H9 (cell line): ENCODE data around the gene SYNGR4. TPM values are rescaled to one million over a fixed set of nuclear protein-coding genes. Genes with fewer than 3 reads are reported as not detected.

Experiments
- DNase-seq: peaks from one replicate; pipeline ENCODE4 v3.0.0-alpha.2; 2017
- H2AFZ ChIP-seq: one replicate; pipeline ENCODE4 v1.6.1; 2013; ENCODE audit warnings: mild to moderate bottlenecking, low read length, control low read depth, moderate library complexity
- H2AK5ac ChIP-seq: 2 replicates; pipeline ENCODE4 v1.6.1; 2013; ENCODE audit warnings: low read length, control low read depth, mixed read lengths; ENCODE audit not compliant: insufficient read length
- H2BK120ac ChIP-seq: one replicate; pipeline ENCODE4 v1.6.1; 2013; ENCODE audit warnings: low read depth, mild to moderate bottlenecking, low read length, control low read depth, inconsistent platforms; ENCODE audit not compliant: poor library complexity, severe bottlenecking
- H2BK12ac ChIP-seq: 2 replicates; pipeline ENCODE4 v1.6.1; 2013; ENCODE audit warnings: low read length, control low read depth, mixed read lengths, low read depth; ENCODE audit not compliant: insufficient read length
- H2BK15ac ChIP-seq: 2 replicates; pipeline ENCODE4 v1.6.1; 2013; ENCODE audit warnings: low read depth, low read length, control low read depth
- H2BK20ac ChIP-seq: one replicate; pipeline ENCODE4 v1.6.1; 2013; ENCODE audit warnings: low read depth, mild to moderate bottlenecking, low read length, control low read depth, inconsistent platforms; ENCODE audit not compliant: poor library complexity, severe bottlenecking
- H2BK5ac ChIP-seq: 2 replicates; pipeline ENCODE4 v1.6.1; 2013; ENCODE audit warnings: low read length, control low read depth, mixed read lengths; ENCODE audit not compliant: insufficient read length
- H3K14ac ChIP-seq: 2 replicates; pipeline ENCODE4 v1.6.1; 2013; ENCODE audit warnings: low read length, control low read depth; ENCODE audit not compliant: insufficient read depth
- H3K18ac ChIP-seq: 2 replicates; pipeline ENCODE4 v1.6.1; 2013; ENCODE audit warnings: low read depth, mild to moderate bottlenecking, mixed read lengths, low read length, control low read depth; ENCODE audit not compliant: insufficient read length
- H3K23ac ChIP-seq: 2 replicates; pipeline ENCODE4 v1.6.1; 2013; ENCODE audit warnings: low read length, control low read depth, mixed read lengths, low read depth; ENCODE audit not compliant: insufficient read length
- H3K23me2 ChIP-seq: 2 replicates; pipeline ENCODE4 v1.6.1; 2013; ENCODE audit warnings: low read depth, mild to moderate bottlenecking, mixed read lengths, low read length, control low read depth; ENCODE audit not compliant: insufficient read length, poor library complexity, severe bottlenecking
- H3K27ac ChIP-seq: 2 replicates; pipeline ENCODE4 v1.5.1; 2013; ENCODE audit warnings: low read length, control low read depth, mixed read lengths, low read depth; ENCODE audit not compliant: insufficient read length
- H3K27me3 ChIP-seq: 2 replicates; pipeline ENCODE4 v1.6.1; 2013; ENCODE audit warnings: low read length, control low read depth, inconsistent platforms; ENCODE audit not compliant: insufficient read depth
- H3K4ac ChIP-seq: 2 replicates; pipeline ENCODE4 v1.6.1; 2013; ENCODE audit warnings: low read depth, mild to moderate bottlenecking, control low read depth, inconsistent platforms, low read length, moderate library complexity
- H3K4me1 ChIP-seq: 2 replicates; pipeline ENCODE4 v1.6.1; 2013; ENCODE audit warnings: low read length, control low read depth, inconsistent platforms; ENCODE audit not compliant: insufficient read depth
- H3K4me2 ChIP-seq: 2 replicates; pipeline ENCODE4 v1.6.1; 2013; ENCODE audit warnings: low read length, control low read depth, mixed read lengths; ENCODE audit not compliant: insufficient read length, insufficient read depth
- H3K56ac ChIP-seq: 2 replicates; pipeline ENCODE4 v1.6.1; 2013; ENCODE audit warnings: low read depth, mild to moderate bottlenecking, mixed read lengths, low read length, control low read depth; ENCODE audit not compliant: insufficient read length
- H3K79me1 ChIP-seq: 2 replicates; pipeline ENCODE4 v1.6.1; 2013; ENCODE audit warnings: low read depth, mild to moderate bottlenecking, moderate library complexity, low read length, control low read depth, inconsistent platforms; ENCODE audit not compliant: insufficient read depth, poor library complexity, severe bottlenecking
- H3K79me2 ChIP-seq: 2 replicates; pipeline ENCODE4 v1.6.1; 2013; ENCODE audit warnings: low read length, control low read depth, inconsistent platforms; ENCODE audit not compliant: insufficient read depth
- H3K9ac ChIP-seq: 2 replicates; pipeline ENCODE4 v1.6.1; 2013; ENCODE audit warnings: low read length, control low read depth, mixed read lengths; ENCODE audit not compliant: insufficient read length; ENCODE audit errors: extremely low read depth
- H3K9me3 ChIP-seq: one replicate; pipeline ENCODE4 v1.6.1; 2013; ENCODE audit warnings: low read depth, low read length, inconsistent platforms; ENCODE audit not compliant: control insufficient read depth
- H3T11ph ChIP-seq: one replicate; pipeline ENCODE4 v1.6.1; 2013; ENCODE audit warnings: mild to moderate bottlenecking, low read length, control low read depth, inconsistent platforms
- H4K20me1 ChIP-seq: one replicate; pipeline ENCODE4 v1.6.1; 2013; ENCODE audit not compliant: control insufficient read depth, insufficient read length, insufficient read depth
- H4K5ac ChIP-seq: 2 replicates; pipeline ENCODE4 v1.6.1; 2013; ENCODE audit warnings: low read depth, mild to moderate bottlenecking, mixed read lengths, low read length, control low read depth; ENCODE audit not compliant: insufficient read length
- H4K8ac ChIP-seq: replicated peaks from 2 replicates; pipeline ENCODE4 v1.6.1; 2013; ENCODE audit warnings: low read length, control low read depth, mixed read lengths, low read depth; ENCODE audit not compliant: insufficient read length
- H4K91ac ChIP-seq: 2 replicates; pipeline ENCODE4 v1.6.1; 2013; ENCODE audit warnings: low read depth, mild to moderate bottlenecking, moderate library complexity, mixed read lengths, low read length, control low read depth; ENCODE audit not compliant: insufficient read length
- H3K27ac Mint-ChIP-seq, 3 experiments: 2 replicates in 2 of 3; 3 replicates in 1 of 3; pipeline ENCODE4 v1.8.0; 2020 to 2021; ENCODE audit warnings: mixed read lengths in 3 of 3, mild to moderate bottlenecking in 1 of 3, moderate library complexity in 1 of 3
- H3K27me3 Mint-ChIP-seq: 2 replicates; pipeline ENCODE4 v1.8.0; 2021; ENCODE audit warnings: low read depth, mild to moderate bottlenecking, moderate library complexity, mixed read lengths
- H3K36me3 Mint-ChIP-seq, 3 experiments: 2 replicates in 2 of 3; 3 replicates in 1 of 3; pipeline ENCODE4 v1.8.0; 2020 to 2021; ENCODE audit warnings: low read depth in 3 of 3, mixed read lengths in 3 of 3; ENCODE audit not compliant: insufficient read depth in 1 of 3
- H3K4me1 Mint-ChIP-seq, 2 experiments: 2 replicates each; pipeline ENCODE4 v1.8.0; 2020; ENCODE audit warnings: mixed read lengths in 2 of 2
- H3K4me3 Mint-ChIP-seq, 2 experiments: 2 replicates in 1 of 2; 3 replicates in 1 of 2; pipeline ENCODE4 v1.8.0; 2020 to 2021; ENCODE audit warnings: mild to moderate bottlenecking in 2 of 2, mixed read lengths in 2 of 2, moderate library complexity in 1 of 2
- H3K9me3 Mint-ChIP-seq, 2 experiments: 2 replicates in 1 of 2; 3 replicates in 1 of 2; pipeline ENCODE4 v1.8.0; 2020; ENCODE audit warnings: mild to moderate bottlenecking in 2 of 2, mixed read lengths in 2 of 2, moderate library complexity in 1 of 2
- WGBS: extraction: QIAGEN DNeasy Blood & Tissue Kit; methylation state at CpG from one replicate; pipeline ENCODE4 v1.1.7; 2013; ENCODE audit warnings: missing lambda C conversion rate, low lambda C conversion rate, mixed read lengths; ENCODE audit not compliant: insufficient read length; ENCODE audit errors: extremely low coverage; 5-methylcytosine and 5-hydroxymethylcytosine counted together
- total RNA-seq: library from RNA; stranded (reverse); gene quantifications from 2 replicates; pipeline ENCODE4 v1.2.1, GENCODE V29; 2021
- TF ChIP-seq, protein P1 (sequence below): fragments of 200-600 bp; sonication (generic); conservative IDR thresholded peaks from 3 replicates; pipeline ENCODE4 v1.8.0; 2021; ENCODE audit warnings: antibody characterized with exemption, mild to moderate bottlenecking

Gene SYNGR4
- total RNA-seq, 1 experiment from 2014 or later, result 0.31 TPM

DNA sequence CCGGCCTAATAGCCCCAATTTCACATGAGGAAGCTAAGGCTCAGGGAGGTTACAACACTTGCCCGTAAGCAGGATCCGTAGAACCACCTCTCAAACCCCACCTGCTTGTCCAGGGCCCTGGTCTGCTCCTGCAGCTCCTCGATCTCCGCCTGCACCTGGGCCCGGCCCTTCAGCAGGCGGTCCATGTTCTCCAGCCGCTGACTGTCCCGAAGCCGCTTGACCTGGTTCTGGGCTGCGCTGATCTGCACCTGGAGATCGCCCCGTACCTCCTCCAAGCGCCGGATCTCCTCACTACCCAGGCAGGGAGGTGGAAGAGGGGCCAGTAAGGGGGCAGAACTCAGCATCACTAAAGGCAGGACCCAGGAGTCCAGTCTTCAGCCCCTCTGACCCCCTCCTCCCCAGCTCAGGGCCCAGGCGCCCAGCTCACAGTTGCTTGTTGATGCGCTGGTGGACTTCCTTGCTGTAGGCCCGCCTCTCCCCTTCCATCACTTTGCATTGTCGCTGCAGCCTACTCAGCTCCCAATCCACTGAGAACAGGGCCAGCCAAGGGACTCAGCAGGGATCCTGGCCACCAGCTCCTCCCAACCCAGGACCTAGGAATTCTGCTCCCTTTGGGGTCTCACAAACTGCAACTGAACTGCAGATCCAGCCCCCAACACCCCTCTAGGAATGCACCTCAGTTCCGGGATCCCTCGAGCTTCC lies 45.7 kb upstream of the SYNGR4 start:
- Histone ChIP-seq H3K4ac (no peak overlapping the region), H3K14ac (no peak overlapping the region; the same call in 1 of the 2 replicates), H2BK12ac (no peak overlapping the region), H2BK5ac (no peak overlapping the region), H3K56ac (no peak overlapping the region), H2AK5ac (no peak overlapping the region), H3K9ac (no peak overlapping the region), H4K91ac (no peak overlapping the region), H3K27ac (no peak overlapping the region), H3K23me2 (peaks cover 4% of the 10 kb centered on the region), H2BK20ac (no peak overlapping the region), H2BK120ac (no peak overlapping the region), H3K79me2 (no peaks in the 10 kb centered on the region), H3K23ac (no peak overlapping the region), H4K20me1 (no peaks in the 10 kb centered on the region), H3K18ac (no peak overlapping the region), H2AFZ (no peak overlapping the region), H2BK15ac (no peak overlapping the region), H4K5ac (no peak overlapping the region), H3K9me3 (no peaks in the 10 kb centered on the region), H4K8ac (no peak overlapping the region), H3K79me1 (no peaks in the 10 kb centered on the region), H3K4me2 (no peak overlapping the region), H3K27me3 (no peaks in the 10 kb centered on the region), H3K4me1 (no peaks in the 10 kb centered on the region), H3T11ph (no peak overlapping the region)
- H3K27ac Mint-ChIP-seq, result no peak overlapping the region
- no peak for DNase-seq
- H3K27me3 Mint-ChIP-seq, result peaks cover 4% of the 10 kb centered on the region
- no peaks in the 10 kb centered on the region; a peak in 1 of 7 replicates for H3K36me3 Mint-ChIP-seq
- no CpG with 5 or more reads among the region's 21 CpGs for WGBS
- peaks cover 24 to 39% of the 10 kb centered on the region in 2 experiments for H3K4me1 Mint-ChIP-seq
- no peak overlapping the region for H3K4me3 Mint-ChIP-seq
- H3K9me3 Mint-ChIP-seq, result no peaks in the 10 kb centered on the region
- TF ChIP-seq, protein P1, sequence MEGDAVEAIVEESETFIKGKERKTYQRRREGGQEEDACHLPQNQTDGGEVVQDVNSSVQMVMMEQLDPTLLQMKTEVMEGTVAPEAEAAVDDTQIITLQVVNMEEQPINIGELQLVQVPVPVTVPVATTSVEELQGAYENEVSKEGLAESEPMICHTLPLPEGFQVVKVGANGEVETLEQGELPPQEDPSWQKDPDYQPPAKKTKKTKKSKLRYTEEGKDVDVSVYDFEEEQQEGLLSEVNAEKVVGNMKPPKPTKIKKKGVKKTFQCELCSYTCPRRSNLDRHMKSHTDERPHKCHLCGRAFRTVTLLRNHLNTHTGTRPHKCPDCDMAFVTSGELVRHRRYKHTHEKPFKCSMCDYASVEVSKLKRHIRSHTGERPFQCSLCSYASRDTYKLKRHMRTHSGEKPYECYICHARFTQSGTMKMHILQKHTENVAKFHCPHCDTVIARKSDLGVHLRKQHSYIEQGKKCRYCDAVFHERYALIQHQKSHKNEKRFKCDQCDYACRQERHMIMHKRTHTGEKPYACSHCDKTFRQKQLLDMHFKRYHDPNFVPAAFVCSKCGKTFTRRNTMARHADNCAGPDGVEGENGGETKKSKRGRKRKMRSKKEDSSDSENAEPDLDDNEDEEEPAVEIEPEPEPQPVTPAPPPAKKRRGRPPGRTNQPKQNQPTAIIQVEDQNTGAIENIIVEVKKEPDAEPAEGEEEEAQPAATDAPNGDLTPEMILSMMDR, result no peak
